PC-9 (cell line): ENCODE measurements around the gene DRD2. TPM values are rescaled to one million over a fixed set of nuclear protein-coding genes. Genes with fewer than 3 reads are reported as not detected.

Experiments
- BruUV-seq: library from RNA; stranded (reverse); fragments of 400-500 nt; replicated peaks from 2 replicates; lab custom pipeline; 2021; lab: Mats Ljungman, UMichigan
- CTCF ChIA-PET: fragments of 300-600 bp; sonication (Branson Sonifier 250); formaldehyde crosslinking; loops from one replicate; lab custom pipeline; 2022; ENCODE audit warnings: antibody characterized with exemption; lab: Charles Lee
- POLR2A ChIA-PET: fragments of 300-600 bp; sonication (Branson Sonifier 250); formaldehyde crosslinking; loops from one replicate; lab custom pipeline; 2022; ENCODE audit warnings: antibody characterized with exemption; ENCODE audit not compliant: unreplicated experiment; lab: Charles Lee
- DNase-seq, 2 experiments: peaks; one replicate each; pipeline versions ENCODE4 v3.0.0 to v3.0.0-alpha.2; 2015 to 2022; ENCODE audit warnings: mixed read lengths in 1 of 2
- H2AFZ ChIP-seq: fragments of 200-600 bp; sonication (generic); 2 replicates; pipeline ENCODE4 v1.8.1; 2017; ENCODE audit warnings: antibody characterized with exemption
- H3F3A ChIP-seq: fragments of 200-600 bp; sonication (generic); 2 replicates; pipeline ENCODE4 v1.8.1; 2017; ENCODE audit warnings: antibody characterized with exemption, mild to moderate bottlenecking, low read depth; ENCODE audit not compliant: insufficient read depth
- H3K27ac ChIP-seq: fragments of 200-600 bp; sonication (generic); 2 replicates; pipeline ENCODE4 v1.6.1; 2016; ENCODE audit warnings: mixed run types
- H3K27me3 ChIP-seq: fragments of 200-600 bp; sonication (generic); 2 replicates; pipeline ENCODE4 v1.6.1; 2016; ENCODE audit warnings: low read depth, mixed run types; ENCODE audit not compliant: insufficient read depth
- H3K36me3 ChIP-seq: fragments of 200-600 bp; sonication (generic); 2 replicates; pipeline ENCODE4 v1.6.1; 2016; ENCODE audit warnings: low read depth, mixed run types
- H3K4me1 ChIP-seq: fragments of 200-600 bp; sonication (generic); replicated peaks from 2 replicates; pipeline ENCODE4 v1.6.1; 2016; ENCODE audit warnings: mixed run types; ENCODE audit not compliant: insufficient read depth
- H3K4me2 ChIP-seq: fragments of 200-600 bp; sonication (generic); 2 replicates; pipeline ENCODE4 v1.6.1; 2017; ENCODE audit warnings: mixed run types
- H3K4me3 ChIP-seq: fragments of 200-600 bp; sonication (generic); 2 replicates; pipeline ENCODE4 v1.6.1; 2016; ENCODE audit warnings: mixed run types
- H3K79me2 ChIP-seq: fragments of 200-600 bp; sonication (generic); 2 replicates; pipeline ENCODE4 v1.6.1; 2017; ENCODE audit warnings: low read depth, mixed run types
- H3K9me2 ChIP-seq: fragments of 200-600 bp; sonication (generic); 2 replicates; pipeline ENCODE4 v1.8.1; 2017; ENCODE audit warnings: mild to moderate bottlenecking; ENCODE audit not compliant: insufficient read depth
- H3K9me3 ChIP-seq: fragments of 200-600 bp; sonication (generic); 2 replicates; pipeline ENCODE4 v1.8.1; 2016; ENCODE audit warnings: low read depth; ENCODE audit not compliant: insufficient read depth
- H4K20me1 ChIP-seq: fragments of 200-600 bp; sonication (generic); 2 replicates; pipeline ENCODE4 v1.8.1; 2017; ENCODE audit not compliant: insufficient read depth
- EZH2 ChIP-seq: fragments of 200-600 bp; sonication (generic); IDR thresholded peaks from 2 replicates; pipeline ENCODE4 v1.8.0; 2017; ENCODE audit warnings: antibody characterized with exemption, low read depth
- intact Hi-C: fragments of 100-400 bp; cut with micrococcal nuclease; formaldehyde crosslinking; loops from one replicate; pipeline ENCODE4 v1.10.0; 2022; ENCODE audit not compliant: unreplicated experiment
- total RNA-seq: library from RNA; stranded (reverse); gene quantifications from 2 replicates; pipeline ENCODE4 v1.2.3, GENCODE V29; 2021
- TF ChIP-seq, protein P1 (sequence below): fragments of 200-600 bp; sonication (generic); conservative IDR thresholded peaks from 2 replicates; pipeline ENCODE4 v1.6.1; 2017; ENCODE audit warnings: mixed run types, antibody characterized with exemption, mild to moderate bottlenecking, moderate library complexity

Gene DRD2
- total RNA-seq, 1 experiment from 2014 or later: not detected

GRCh38 chr11:113415343-113415742, 59.9 kb downstream of the DRD2 start:
- Histone ChIP-seq H3K27me3 (peaks cover 99% of the 10 kb centered on the region), H4K20me1 (no peaks in the 10 kb centered on the region), H3K9me2 (no peaks in the 10 kb centered on the region), H3K27ac (no peak overlapping the region), H3K4me2 (no peak overlapping the region), H3F3A (no peaks in the 10 kb centered on the region), H3K4me3 (no peak overlapping the region), H3K9me3 (no peaks in the 10 kb centered on the region), H3K36me3 (no peaks in the 10 kb centered on the region), H2AFZ (no peak overlapping the region), H3K4me1 (no peaks in the 10 kb centered on the region), H3K79me2 (no peaks in the 10 kb centered on the region)
- DNase-seq: no peak
- TF ChIP-seq, protein P1, sequence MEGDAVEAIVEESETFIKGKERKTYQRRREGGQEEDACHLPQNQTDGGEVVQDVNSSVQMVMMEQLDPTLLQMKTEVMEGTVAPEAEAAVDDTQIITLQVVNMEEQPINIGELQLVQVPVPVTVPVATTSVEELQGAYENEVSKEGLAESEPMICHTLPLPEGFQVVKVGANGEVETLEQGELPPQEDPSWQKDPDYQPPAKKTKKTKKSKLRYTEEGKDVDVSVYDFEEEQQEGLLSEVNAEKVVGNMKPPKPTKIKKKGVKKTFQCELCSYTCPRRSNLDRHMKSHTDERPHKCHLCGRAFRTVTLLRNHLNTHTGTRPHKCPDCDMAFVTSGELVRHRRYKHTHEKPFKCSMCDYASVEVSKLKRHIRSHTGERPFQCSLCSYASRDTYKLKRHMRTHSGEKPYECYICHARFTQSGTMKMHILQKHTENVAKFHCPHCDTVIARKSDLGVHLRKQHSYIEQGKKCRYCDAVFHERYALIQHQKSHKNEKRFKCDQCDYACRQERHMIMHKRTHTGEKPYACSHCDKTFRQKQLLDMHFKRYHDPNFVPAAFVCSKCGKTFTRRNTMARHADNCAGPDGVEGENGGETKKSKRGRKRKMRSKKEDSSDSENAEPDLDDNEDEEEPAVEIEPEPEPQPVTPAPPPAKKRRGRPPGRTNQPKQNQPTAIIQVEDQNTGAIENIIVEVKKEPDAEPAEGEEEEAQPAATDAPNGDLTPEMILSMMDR: no peak
- no peak for TF ChIP-seq EZH2
- ChIA-PET POLR2A (no interaction called here), CTCF (no interaction called here)
- intact Hi-C loops: no loop called here
- no TSS peak for BruUV-seq

DNA sequence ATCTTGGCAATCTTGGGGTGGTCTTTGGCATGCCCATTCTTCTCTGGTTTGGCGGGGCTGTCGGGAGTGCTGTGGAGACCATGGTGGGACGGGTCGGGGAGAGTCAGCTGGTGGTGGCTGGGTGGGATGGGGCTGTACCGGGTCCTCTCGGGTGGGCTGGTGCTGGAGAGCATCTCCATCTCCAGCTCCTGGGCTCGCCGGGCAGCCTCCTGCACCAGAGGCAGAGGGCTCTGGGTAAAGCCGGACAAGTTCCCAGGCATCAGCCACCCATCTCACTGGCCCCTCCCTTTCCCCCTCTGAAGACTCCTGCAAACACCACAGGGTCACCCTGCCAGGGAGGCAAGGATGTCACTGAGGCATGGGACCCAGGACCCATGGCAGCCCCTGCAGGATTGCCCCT, 62.5 kb downstream of the DRD2 start:
- H3K36me3 ChIP-seq: no peaks in the 10 kb centered on the region
- H3K79me2 ChIP-seq: no peaks in the 10 kb centered on the region
- CTCF ChIA-PET: no interaction called here
- no peak overlapping the region for H3K4me2 ChIP-seq
- H3K9me2 ChIP-seq: no peaks in the 10 kb centered on the region
- peaks cover 99% of the 10 kb centered on the region for H3K27me3 ChIP-seq
- intact Hi-C loops: no loop called here
- H3K9me3 ChIP-seq: no peaks in the 10 kb centered on the region
- no TSS peak for BruUV-seq
- POLR2A ChIA-PET: no interaction called here
- no peak overlapping the region for H3K4me3 ChIP-seq
- no peaks in the 10 kb centered on the region for H3F3A ChIP-seq
- H4K20me1 ChIP-seq: no peaks in the 10 kb centered on the region
- no peak for DNase-seq
- H3K27ac ChIP-seq: no peak overlapping the region
- TF ChIP-seq, protein P1: no peak
- no peak for TF ChIP-seq EZH2
- H2AFZ ChIP-seq: no peak overlapping the region
- no peaks in the 10 kb centered on the region for H3K4me1 ChIP-seq

DNA sequence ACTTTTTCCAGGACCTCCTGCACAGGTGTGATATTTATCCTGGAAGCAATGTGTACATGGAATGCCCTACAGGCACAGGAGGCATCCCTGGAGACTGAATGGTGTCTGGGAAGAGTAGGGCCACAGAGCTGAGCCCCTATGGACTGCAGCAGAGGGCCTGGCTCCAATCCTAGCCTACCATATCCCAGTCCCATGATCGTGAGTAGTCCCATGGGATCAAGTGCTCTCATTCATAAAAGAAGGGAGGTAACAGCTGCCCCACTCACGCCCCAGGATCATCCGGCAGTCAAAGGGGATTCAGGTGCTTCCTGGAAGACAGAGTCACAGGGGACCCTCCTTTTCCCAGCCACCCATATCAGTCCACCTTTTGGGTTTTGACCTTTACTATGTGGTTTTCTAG, 63.7 kb downstream of the DRD2 start:
- no peaks in the 10 kb centered on the region for H3K9me3 ChIP-seq
- no peak overlapping the region for H2AFZ ChIP-seq
- H3K9me2 ChIP-seq: no peaks in the 10 kb centered on the region
- H3K27me3 ChIP-seq: peaks cover 100% of the 10 kb centered on the region
- POLR2A ChIA-PET: interaction anchor here (0.6 kb wide), 1 partner anchor 20 kb away, joined by 11 read pairs; no protein-coding TSS in a partner anchor
- H3K79me2 ChIP-seq: no peaks in the 10 kb centered on the region
- no peak overlapping the region for H3K4me3 ChIP-seq
- no peaks in the 10 kb centered on the region for H3F3A ChIP-seq
- TF ChIP-seq EZH2: no peak
- TF ChIP-seq, protein P1: no peak
- H3K36me3 ChIP-seq: no peaks in the 10 kb centered on the region
- H3K4me1 ChIP-seq: no peaks in the 10 kb centered on the region
- no TSS peak for BruUV-seq
- 0 out of 2 replicates have a peak, but pooled peaks cover 3% of the 10 kb centered on the region for H4K20me1 ChIP-seq
- no peak for DNase-seq
- no peak overlapping the region for H3K4me2 ChIP-seq
- CTCF ChIA-PET: no interaction called here
- intact Hi-C loops: no loop called here
- H3K27ac ChIP-seq: no peak overlapping the region
